ENCODE data around the gene SPATA20. TPM values are rescaled to one million over a fixed set of nuclear protein-coding genes. Genes with fewer than 3 reads are reported as not detected.

Gene SPATA20
- total and polyA plus RNA-seq, 2 of the 13 experiments (the other 11 are each of a cell fraction or from before 2014, with no cell fraction given): 36.1 to 64.8 TPM

- 0 out of 2 replicates have a peak, but pooled peaks have one; percentile 34 for TF ChIP-seq MNT (IDR thresholded peaks at IDR 0.05)
- TF ChIP-seq ZNF317 (CRISPR knock-in tag; IDR thresholded peaks at IDR 0.05): 0 out of 2 replicates have a peak, but pooled peaks have one; percentile 24
- peak; percentile 4; the same call in 1 of the 2 replicates for TF ChIP-seq ZNF44 (CRISPR knock-in tag; IDR thresholded peaks at IDR 0.05)
- no peak for TF ChIP-seq ZNF235 (CRISPR knock-in tag; IDR thresholded peaks at IDR 0.05; ENCODE audit: borderline replicate concordance)
- peak; percentile 69 for TF ChIP-seq ZNF770 (CRISPR knock-in tag; IDR thresholded peaks at IDR 0.05)
- TF ChIP-seq GTF3A (CRISPR knock-in tag; conservative IDR thresholded peaks at IDR 0.05): no peak
- TF ChIP-seq PITX1 (CRISPR knock-in tag; IDR thresholded peaks at IDR 0.05): no peak
- TF ChIP-seq HNRNPH1 (optimal IDR thresholded peaks at IDR 0.05; ENCODE audit: low read depth, low read length): no peak
- no peak for TF ChIP-seq RFXAP (CRISPR knock-in tag; IDR thresholded peaks at IDR 0.05; ENCODE audit: borderline replicate concordance)
- TF ChIP-seq ZNF136 (CRISPR knock-in tag; IDR thresholded peaks at IDR 0.05; ENCODE audit: low read depth): 0 out of 2 replicates have a peak, but pooled peaks have one; percentile 78
- 0 out of 2 replicates have a peak, but pooled peaks have one; percentile 0 for TF ChIP-seq ZNF441 (CRISPR knock-in tag; IDR thresholded peaks at IDR 0.05; ENCODE audit: borderline replicate concordance)
- TF ChIP-seq ZC3H13 (CRISPR knock-in tag; IDR thresholded peaks at IDR 0.05): peak; percentile 15; the same call in 1 of the 2 replicates
- TF ChIP-seq ZSCAN25 (CRISPR knock-in tag; IDR thresholded peaks at IDR 0.05): peak; percentile 17; the same call in 1 of the 2 replicates
- peak; percentile 39; the same call in 1 of the 2 replicates for TF ChIP-seq HIVEP1 (CRISPR knock-in tag; IDR thresholded peaks at IDR 0.05)
- TF ChIP-seq DZIP1 (CRISPR knock-in tag; IDR thresholded peaks at IDR 0.05): peak; percentile 64; the same call in 1 of the 2 replicates
- peak; percentile 9; the same call in 1 of the 2 replicates for TF ChIP-seq ZNF768 (CRISPR knock-in tag; IDR thresholded peaks at IDR 0.05)
- TF ChIP-seq FIP1L1 (IDR thresholded peaks at IDR 0.05; ENCODE audit: borderline replicate concordance, insufficient read depth, low read depth, low read length): no peak
- TF ChIP-seq ZNF326 (CRISPR knock-in tag; IDR thresholded peaks at IDR 0.05; ENCODE audit: borderline replicate concordance): no peak
- TF ChIP-seq MXD1 (CRISPR knock-in tag; IDR thresholded peaks at IDR 0.05): peak; percentile 3; the same call in 1 of the 2 replicates
- no peak for TF ChIP-seq ZNF468 (CRISPR knock-in tag; IDR thresholded peaks at IDR 0.05)
Measured at GRCh38 chr17:50537721-50538548, 9.0 kb upstream of the SPATA20 start (continued).

Data from HepG2 (cell line).